Heart left ventricle (tissue), 13 donors: ENCODE results near the gene GRB2.

Source experiments
- CTCF ChIP-seq, 12 donors: fragments of 200-600 bp; sonication (generic) in 4 of 12; IDR thresholded peaks; one replicate each; pipeline versions ENCODE4 v1.5.0 to v1.8.0; 2018 to 2022; ENCODE audit warnings: antibody characterized with exemption in 12 of 12, mild to moderate bottlenecking in 5 of 12
- POLR2A ChIP-seq, 2 donors: fragments of 450-650 bp; IDR thresholded peaks; one replicate each; pipeline ENCODE4 v1.6.1; 2017; ENCODE audit warnings: antibody characterized with exemption in 2 of 2, mild to moderate bottlenecking in 2 of 2, moderate library complexity in 2 of 2
- donor health status: ischemic (EF 13 %, LVEDD 7.1; RV severe dilation, severe dysfunction).
- donor health status: DM: no; HTN: yes; CAD: no.
- donor health status: DM: no; HTN: no; CAD: no.
- donor health status: ischemic (EF 25% LVEDD 6.9; RV normal size, moderate dysfunction).
- donor health status: ischemic (EF 25% LVEDD 5.7; RV mildly dilated, moderate dysfunction).
- donor health status: ischemic (EF 35%, LVEDD 5.7; RV mildly dilated, moderate dysfunction).
- donor health status: nonischemic (EF 11% LVEDD 7.7; RV severe dilation, severe dysfunction).
- donor health status: DM: yes; HTN: yes; CAD: no.
- donor health status: PGD.
- donor health status: ischemic (EF 29% LVEDD 5.4; RV normal size, mild dysfunction).
- donor health status: nonischemic (EF 23%, LVEDD 6.1; RV moderate dilation, normal function).

GRCh38 chr17:75414488-75414887 lies 9.0 kb upstream of the GRB2 start:
- TF ChIP-seq CTCF (IDR thresholded peaks at IDR 0.05) = no peak
- TF ChIP-seq POLR2A (IDR thresholded peaks at IDR 0.05) = no peak
